Measurements from ENCODE around the gene STPG1.

The STPG1 gene

DNA sequence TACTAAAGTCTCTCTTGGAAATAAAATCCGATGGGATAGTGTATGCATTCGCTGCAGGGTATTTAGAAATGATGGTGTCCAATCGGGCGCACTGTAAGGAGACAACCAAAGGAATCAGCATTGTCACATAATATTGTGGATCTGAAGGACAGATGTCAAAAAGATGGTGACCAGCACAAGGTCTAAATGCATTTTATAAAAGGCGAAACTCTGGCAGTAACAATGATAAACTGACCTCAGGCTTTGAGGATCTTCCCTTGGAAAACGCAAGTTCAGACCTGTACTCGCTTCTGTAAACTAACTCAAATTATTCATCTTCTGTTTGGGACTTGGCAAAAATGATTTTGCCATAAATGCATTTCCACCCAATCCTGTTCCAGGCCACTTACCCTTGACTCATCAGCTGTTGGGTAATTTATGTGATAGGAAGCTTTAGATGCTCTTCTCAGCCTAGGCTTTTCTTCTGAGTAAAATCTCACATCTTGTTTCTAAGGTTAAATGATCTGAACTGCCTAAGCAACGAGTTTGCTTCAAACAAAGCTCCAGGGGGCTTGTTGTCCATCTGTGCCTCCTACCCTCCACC is 33.8 kb downstream of the STPG1 start:
- no peaks in the 10 kb centered on the region for H3K9me3 Mint-ChIP-seq
- no peak overlapping the region for H3K4me3 Mint-ChIP-seq
- peaks cover 11% of the 10 kb centered on the region for H3K36me3 Mint-ChIP-seq (ENCODE audit: low read depth)
- no peaks in the 10 kb centered on the region for H3K27me3 Mint-ChIP-seq
- peaks cover 9% of the 10 kb centered on the region for H3K4me1 Mint-ChIP-seq (ENCODE audit: low read depth)
- no peak overlapping the region for H3K27ac Mint-ChIP-seq

DNA sequence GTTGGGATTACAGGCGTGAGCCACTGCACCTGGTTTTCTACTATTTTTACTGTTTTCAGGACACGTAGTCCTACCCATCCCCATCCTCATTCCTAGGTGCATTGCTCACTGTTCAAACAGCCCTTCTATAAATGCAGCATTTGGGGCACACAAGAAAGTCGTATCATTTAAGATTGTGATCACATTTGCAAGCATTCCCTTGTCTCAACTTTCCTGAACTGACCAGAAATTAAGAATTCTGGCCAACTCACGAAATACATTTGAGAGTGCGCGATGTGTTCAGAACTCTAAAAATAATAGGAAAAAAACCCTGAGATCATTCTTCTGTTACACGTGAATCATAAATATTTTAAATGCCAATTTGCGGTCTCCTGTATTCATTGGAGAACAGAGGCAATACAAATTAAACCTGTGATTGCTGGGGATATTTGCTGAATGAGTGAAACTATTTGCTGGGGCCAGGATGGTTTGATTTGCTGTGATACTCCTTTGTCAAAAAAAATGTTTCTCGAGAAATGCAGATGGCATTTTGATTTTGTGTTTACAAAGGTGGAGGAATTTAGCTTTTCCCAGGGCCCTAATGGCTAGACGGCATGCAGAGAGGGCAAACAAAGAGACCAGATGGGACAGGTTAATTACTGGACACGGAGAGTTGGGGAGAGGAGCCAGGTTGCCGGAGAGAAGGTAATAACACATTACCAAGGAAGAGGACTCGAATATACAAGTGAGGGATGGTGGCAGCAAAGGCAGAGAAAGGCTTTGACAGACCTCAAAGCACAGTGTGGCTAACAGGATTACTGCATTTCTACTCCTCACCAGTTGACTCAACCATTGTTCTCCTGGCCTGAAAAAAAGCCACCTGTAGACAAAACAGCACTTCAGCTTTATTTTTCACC is 38.4 kb downstream of the STPG1 start:
- Mint-ChIP-seq H3K9me3 (no peaks in the 10 kb centered on the region), H3K4me3 (no peak overlapping the region), H3K27me3 (no peaks in the 10 kb centered on the region), H3K27ac (no peak overlapping the region), H3K4me1 (ENCODE audit: low read depth) (no peaks in the 10 kb centered on the region), H3K36me3 (ENCODE audit: low read depth) (peaks cover 6% of the 10 kb centered on the region)

DNA sequence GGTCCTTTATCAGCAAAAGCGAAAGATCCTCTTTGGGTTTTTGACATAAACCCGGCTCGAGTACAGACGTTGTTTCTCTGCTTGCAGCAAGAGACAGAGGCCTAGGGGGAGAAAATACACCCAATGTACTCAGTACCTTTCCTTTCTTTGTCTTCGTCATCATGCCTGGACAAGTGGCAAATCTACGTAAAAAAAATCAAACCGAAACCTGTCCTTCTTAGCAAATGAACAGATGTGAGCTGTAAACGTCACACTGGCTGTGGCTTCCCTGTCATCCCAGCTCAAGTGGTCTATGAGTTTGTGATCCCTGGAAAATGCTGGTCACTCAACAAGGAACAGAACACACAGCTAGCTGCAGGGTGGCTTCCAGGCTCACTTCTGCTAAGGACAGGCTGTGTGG is 39.9 kb downstream of the STPG1 start:
- peaks cover under 1% of the 10 kb centered on the region for H3K36me3 Mint-ChIP-seq (ENCODE audit: low read depth)
- H3K27ac Mint-ChIP-seq = no peak overlapping the region
- H3K27me3 Mint-ChIP-seq = no peaks in the 10 kb centered on the region
- no peaks in the 10 kb centered on the region for H3K4me1 Mint-ChIP-seq (ENCODE audit: low read depth)
- H3K4me3 Mint-ChIP-seq = no peak overlapping the region
- H3K9me3 Mint-ChIP-seq = no peaks in the 10 kb centered on the region

- Mint-ChIP-seq H3K4me3 (no peak overlapping the region), H3K4me1 (ENCODE audit: low read depth) (no peaks in the 10 kb centered on the region), H3K27ac (no peak overlapping the region), H3K36me3 (ENCODE audit: low read depth) (no peaks in the 10 kb centered on the region), H3K9me3 (no peaks in the 10 kb centered on the region), H3K27me3 (no peaks in the 10 kb centered on the region)
These were observed 40.5 kb downstream of the STPG1 start for GRCh38 chr1:24373044-24373443.

DNA sequence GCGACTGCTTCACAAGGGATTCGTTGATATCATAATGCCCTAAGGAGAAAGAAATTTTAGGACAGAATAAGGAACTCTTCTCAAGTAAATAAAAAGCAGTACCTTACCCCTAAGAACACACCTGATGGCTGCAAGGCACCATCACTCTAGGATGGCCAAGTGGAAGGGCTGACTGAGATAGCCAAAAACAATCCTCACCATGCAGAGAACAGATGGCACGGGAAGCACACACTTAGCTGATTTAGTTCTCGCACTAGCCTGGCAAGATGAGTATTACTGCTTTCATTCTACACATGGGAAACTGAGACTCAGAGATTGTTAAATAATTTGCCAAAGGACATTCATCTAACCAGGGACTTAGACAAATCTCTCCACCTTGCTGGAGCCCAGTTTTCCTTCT is 43.8 kb downstream of the STPG1 start:
- Mint-ChIP-seq H3K9me3 (no peaks in the 10 kb centered on the region), H3K36me3 (ENCODE audit: low read depth) (no peaks in the 10 kb centered on the region), H3K27me3 (no peaks in the 10 kb centered on the region), H3K27ac (no peak overlapping the region), H3K4me3 (no peak overlapping the region), H3K4me1 (ENCODE audit: low read depth) (peaks cover 14% of the 10 kb centered on the region)

DNA sequence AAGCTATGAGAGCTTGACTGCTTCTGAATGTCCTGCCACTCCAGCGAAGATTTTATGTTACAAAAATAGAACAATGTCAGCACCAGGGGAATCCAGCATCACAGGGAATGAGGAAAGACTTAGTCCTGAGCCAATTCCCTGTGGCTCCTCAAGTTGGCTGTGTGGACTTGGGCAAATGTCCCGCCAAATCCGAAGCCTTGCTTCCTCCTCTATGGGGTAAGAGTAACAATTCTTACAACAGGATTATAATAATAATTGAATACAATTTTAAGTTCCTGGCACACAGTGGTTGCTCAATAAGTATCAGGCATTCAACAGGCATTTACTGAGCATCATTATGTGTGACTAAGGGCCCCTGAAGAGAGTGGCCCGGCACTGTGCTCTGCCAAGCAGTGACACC is 44.4 kb downstream of the STPG1 start:
- Mint-ChIP-seq H3K27ac (no peak overlapping the region), H3K4me1 (ENCODE audit: low read depth) (peaks cover 20% of the 10 kb centered on the region), H3K4me3 (no peak overlapping the region), H3K36me3 (ENCODE audit: low read depth) (no peaks in the 10 kb centered on the region), H3K27me3 (no peaks in the 10 kb centered on the region), H3K9me3 (no peaks in the 10 kb centered on the region)

DNA sequence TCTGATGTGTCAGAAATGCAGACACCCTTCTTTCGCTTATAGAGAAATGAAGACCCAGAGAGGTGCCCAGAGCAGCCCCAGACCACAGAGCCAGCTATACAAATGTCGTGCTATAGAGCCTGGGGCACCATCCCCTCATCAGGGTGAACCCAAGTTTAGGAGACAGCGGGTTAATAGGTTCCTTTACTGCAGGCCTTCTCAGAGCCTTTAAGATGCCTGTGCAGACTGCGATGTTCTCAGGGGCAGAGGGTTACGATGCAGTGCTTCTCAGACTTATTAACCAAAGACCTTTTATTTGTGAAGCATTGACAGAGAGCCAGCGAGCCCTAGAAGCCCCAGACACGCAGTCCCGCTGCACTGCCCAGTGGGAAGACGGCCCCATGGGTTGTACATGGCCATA is 46.9 kb downstream of the STPG1 start:
- H3K27ac Mint-ChIP-seq = no peak overlapping the region
- no peaks in the 10 kb centered on the region for H3K9me3 Mint-ChIP-seq
- peaks cover 20% of the 10 kb centered on the region for H3K4me1 Mint-ChIP-seq (ENCODE audit: low read depth)
- H3K36me3 Mint-ChIP-seq (ENCODE audit: low read depth) = no peaks in the 10 kb centered on the region
- no peak overlapping the region for H3K4me3 Mint-ChIP-seq
- no peaks in the 10 kb centered on the region for H3K27me3 Mint-ChIP-seq

GRCh38 chr1:24364975-24365678 is 48.5 kb downstream of the STPG1 start:
- Mint-ChIP-seq H3K9me3 (no peaks in the 10 kb centered on the region), H3K36me3 (ENCODE audit: low read depth) (peaks cover 5% of the 10 kb centered on the region), H3K27ac (no peak overlapping the region), H3K4me3 (no peak overlapping the region), H3K27me3 (no peaks in the 10 kb centered on the region), H3K4me1 (ENCODE audit: low read depth) (peaks cover 20% of the 10 kb centered on the region)

- no peaks in the 10 kb centered on the region for H3K27me3 Mint-ChIP-seq
- H3K4me1 Mint-ChIP-seq (ENCODE audit: low read depth) = peaks cover 20% of the 10 kb centered on the region
- no peak overlapping the region for H3K4me3 Mint-ChIP-seq
- H3K27ac Mint-ChIP-seq = no peak overlapping the region
- H3K36me3 Mint-ChIP-seq (ENCODE audit: low read depth) = peaks cover 5% of the 10 kb centered on the region
- H3K9me3 Mint-ChIP-seq = no peaks in the 10 kb centered on the region
These were observed 49.0 kb downstream of the STPG1 start for GRCh38 chr1:24364605-24364974.

GRCh38 chr1:24363994-24364393 is 49.6 kb downstream of the STPG1 start:
- no peak overlapping the region for H3K4me3 Mint-ChIP-seq
- no peaks in the 10 kb centered on the region for H3K9me3 Mint-ChIP-seq
- peaks cover 5% of the 10 kb centered on the region for H3K36me3 Mint-ChIP-seq (ENCODE audit: low read depth)
- H3K27me3 Mint-ChIP-seq = no peaks in the 10 kb centered on the region
- H3K4me1 Mint-ChIP-seq (ENCODE audit: low read depth) = peaks cover 20% of the 10 kb centered on the region
- no peak overlapping the region for H3K27ac Mint-ChIP-seq

- Mint-ChIP-seq H3K36me3 (ENCODE audit: low read depth) (peaks cover 5% of the 10 kb centered on the region), H3K27ac (no peak overlapping the region), H3K27me3 (no peaks in the 10 kb centered on the region), H3K4me3 (no peak overlapping the region), H3K4me1 (ENCODE audit: low read depth) (peaks cover 20% of the 10 kb centered on the region), H3K9me3 (no peaks in the 10 kb centered on the region)
These were observed 50.5 kb downstream of the STPG1 start for GRCh38 chr1:24362982-24363614.

GRCh38 chr1:24362396-24362795 is 51.2 kb downstream of the STPG1 start:
- no peak overlapping the region for H3K4me3 Mint-ChIP-seq
- no peaks in the 10 kb centered on the region for H3K9me3 Mint-ChIP-seq
- no peaks in the 10 kb centered on the region for H3K27me3 Mint-ChIP-seq
- peaks cover 20% of the 10 kb centered on the region for H3K4me1 Mint-ChIP-seq (ENCODE audit: low read depth)
- no peak overlapping the region for H3K27ac Mint-ChIP-seq
- H3K36me3 Mint-ChIP-seq (ENCODE audit: low read depth) = peaks cover 9% of the 10 kb centered on the region

- Mint-ChIP-seq H3K27ac (no peak overlapping the region), H3K36me3 (ENCODE audit: low read depth) (peaks cover 9% of the 10 kb centered on the region), H3K4me3 (no peak overlapping the region), H3K4me1 (ENCODE audit: low read depth) (peaks cover 20% of the 10 kb centered on the region), H3K27me3 (no peaks in the 10 kb centered on the region), H3K9me3 (no peaks in the 10 kb centered on the region)
These were observed 51.8 kb downstream of the STPG1 start for GRCh38 chr1:24361811-24362210.

GRCh38 chr1:24360681-24361080 is 52.9 kb downstream of the STPG1 start:
- H3K4me3 Mint-ChIP-seq = no peak overlapping the region
- H3K4me1 Mint-ChIP-seq (ENCODE audit: low read depth) = peaks cover 14% of the 10 kb centered on the region
- peaks cover 9% of the 10 kb centered on the region for H3K36me3 Mint-ChIP-seq (ENCODE audit: low read depth)
- no peaks in the 10 kb centered on the region for H3K9me3 Mint-ChIP-seq
- H3K27ac Mint-ChIP-seq = no peak overlapping the region
- H3K27me3 Mint-ChIP-seq = no peaks in the 10 kb centered on the region

DNA sequence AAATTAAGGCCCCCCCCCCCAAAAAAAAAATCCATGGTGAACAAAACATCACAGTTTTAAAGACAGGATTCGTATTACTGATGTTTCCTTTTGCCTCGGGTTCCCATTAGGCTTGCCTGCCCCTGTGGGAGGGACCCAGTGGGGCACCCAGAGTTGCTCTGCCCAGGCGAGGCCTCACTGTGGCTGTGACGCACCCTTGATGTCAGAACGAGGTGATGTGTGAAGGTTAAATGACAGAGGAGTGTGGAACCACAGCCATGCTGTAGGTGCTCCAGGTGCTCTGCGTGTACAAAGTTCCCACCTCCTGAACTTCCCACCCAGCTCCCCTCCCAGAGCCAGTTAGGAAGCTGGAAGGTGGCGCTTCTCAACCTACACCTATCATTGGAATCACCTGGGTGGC is 56.5 kb downstream of the STPG1 start:
- Mint-ChIP-seq H3K27ac (no peak overlapping the region), H3K4me3 (no peak overlapping the region), H3K27me3 (no peaks in the 10 kb centered on the region), H3K36me3 (ENCODE audit: low read depth) (peaks cover 9% of the 10 kb centered on the region), H3K9me3 (no peaks in the 10 kb centered on the region), H3K4me1 (ENCODE audit: low read depth) (peaks cover 7% of the 10 kb centered on the region)

Measured in stimulated activated naive CD8-positive, alpha-beta T cell treated with anti-CD3 and anti-CD28 coated beads, Interleukin-15, Interleukin-2, amounts not matched to agents 100 ng/mL and 50 ng/mL, for 24 hours (primary cell).